ENCODE data around the gene ACTN1. TPM values are rescaled to one million over a fixed set of nuclear protein-coding genes. Genes with fewer than 3 reads are reported as not detected.

The ACTN1 gene
- total RNA-seq, 4 donors from 2014 or later, result 958 to 2,110 (median 1,439) TPM

DNA sequence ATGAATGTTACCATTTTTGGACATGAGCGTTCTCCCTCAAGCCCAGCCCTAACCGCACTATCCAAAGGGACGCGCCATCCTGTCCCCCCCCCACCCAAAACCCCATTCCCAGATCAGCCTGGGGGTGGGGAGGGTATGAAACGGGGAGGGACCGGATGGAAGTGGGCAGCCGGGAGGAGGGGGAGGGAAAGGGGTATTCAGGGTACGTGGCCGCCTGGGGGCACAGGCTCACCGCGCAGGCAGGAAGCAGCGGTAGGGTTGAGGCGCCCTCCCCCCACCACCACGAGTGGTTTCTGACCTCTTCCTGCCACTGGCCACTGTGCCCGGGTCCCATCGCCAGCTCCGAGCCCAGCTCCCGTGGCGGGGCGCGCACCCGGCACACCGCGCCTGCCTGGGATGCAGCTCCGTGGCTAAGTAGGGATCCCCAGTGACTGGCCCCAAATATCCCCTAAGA is 1.4 kb downstream of the ACTN1 start:
- intact Hi-C loops (cut with DNase I), result loop anchor here (2.0 to 10.0 kb wide), 4 partner anchors 35 to 115 kb away; no protein-coding TSS in a partner anchor
- Histone ChIP-seq H3K27ac (replicated peaks in 1 of 4) (peak overlapping the region; percentile 97 to 100 (median 98)), H3K4me3 (peak overlapping the region; percentile 71 to 79 (median 77)), H3K27me3 (no peaks in the 10 kb centered on the region), H3K4me1 (peaks cover 42 to 81% (median 78%) of the 10 kb centered on the region in 4 donors), H3K9me3 (no peaks in the 10 kb centered on the region), H3K36me3 (peaks cover 0 to 23% (median 21%) of the 10 kb centered on the region in 4 donors)
- peak; percentile 96 for DNase-seq (ENCODE audit: extremely low spot score)
- TF ChIP-seq CTCF (IDR thresholded peaks at IDR 0.05) (peak; percentile 17 to 35 (median 19)), POLR2AphosphoS5 (IDR thresholded peaks at IDR 0.05) (peak; percentile 80 to 96), EP300 (IDR thresholded peaks at IDR 0.05) (peak; percentile 60), POLR2A (IDR thresholded peaks at IDR 0.05; ENCODE audit: low read depth) (peak; percentile 63)
- WGBS, result 3% methylated on average over 9 of the region's 25 CpGs

DNA sequence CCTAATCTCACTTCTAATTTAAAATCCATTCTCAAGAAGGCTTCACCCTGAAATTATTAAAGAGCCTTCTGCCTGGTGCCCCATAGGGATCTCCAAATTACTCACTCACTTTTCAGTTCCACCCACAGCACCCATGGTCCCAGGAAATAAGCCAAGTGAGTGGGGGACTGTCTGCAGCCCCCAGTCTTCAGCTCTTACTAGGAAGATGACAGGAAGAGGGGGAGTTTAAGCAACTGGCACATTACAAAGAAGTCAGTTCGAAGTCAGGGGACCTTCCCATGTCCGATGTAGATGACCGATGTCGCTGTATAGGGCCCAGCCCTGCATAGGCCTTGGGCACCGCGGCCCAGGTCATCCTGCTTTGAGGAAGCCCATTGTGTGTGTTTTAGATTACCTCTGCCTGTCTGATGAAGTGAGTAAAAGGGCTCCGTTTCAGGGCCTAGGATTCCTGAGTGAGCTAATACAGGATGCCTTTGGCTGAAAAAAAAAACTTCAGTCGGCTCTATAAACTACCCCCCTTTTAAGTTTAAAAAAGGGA is 1.9 kb downstream of the ACTN1 start:
- H3K27ac ChIP-seq (replicated peaks in 1 of 4), result peak overlapping the region; percentile 97 to 100 (median 98)
- peak overlapping the region; percentile 71 to 79 (median 77) for H3K4me3 ChIP-seq
- H3K27me3 ChIP-seq, result no peaks in the 10 kb centered on the region
- H3K4me1 ChIP-seq, result peaks cover 42 to 81% (median 78%) of the 10 kb centered on the region in 4 donors
- intact Hi-C loops (cut with DNase I), result loop anchor here (5.0 to 10.0 kb wide), 3 partner anchors 35 to 115 kb away; no protein-coding TSS in a partner anchor
- TF ChIP-seq POLR2AphosphoS5 (IDR thresholded peaks at IDR 0.05), result peak in 1 of 2 donors; percentile 75
- TF ChIP-seq POLR2A (IDR thresholded peaks at IDR 0.05; ENCODE audit: low read depth), result no peak
- H3K9me3 ChIP-seq, result no peaks in the 10 kb centered on the region
- DNase-seq (ENCODE audit: extremely low spot score), result no peak
- peaks cover 0 to 28% (median 25%) of the 10 kb centered on the region in 4 donors for H3K36me3 ChIP-seq
- 9% methylated on average over 8 of the region's 8 CpGs for WGBS

DNA sequence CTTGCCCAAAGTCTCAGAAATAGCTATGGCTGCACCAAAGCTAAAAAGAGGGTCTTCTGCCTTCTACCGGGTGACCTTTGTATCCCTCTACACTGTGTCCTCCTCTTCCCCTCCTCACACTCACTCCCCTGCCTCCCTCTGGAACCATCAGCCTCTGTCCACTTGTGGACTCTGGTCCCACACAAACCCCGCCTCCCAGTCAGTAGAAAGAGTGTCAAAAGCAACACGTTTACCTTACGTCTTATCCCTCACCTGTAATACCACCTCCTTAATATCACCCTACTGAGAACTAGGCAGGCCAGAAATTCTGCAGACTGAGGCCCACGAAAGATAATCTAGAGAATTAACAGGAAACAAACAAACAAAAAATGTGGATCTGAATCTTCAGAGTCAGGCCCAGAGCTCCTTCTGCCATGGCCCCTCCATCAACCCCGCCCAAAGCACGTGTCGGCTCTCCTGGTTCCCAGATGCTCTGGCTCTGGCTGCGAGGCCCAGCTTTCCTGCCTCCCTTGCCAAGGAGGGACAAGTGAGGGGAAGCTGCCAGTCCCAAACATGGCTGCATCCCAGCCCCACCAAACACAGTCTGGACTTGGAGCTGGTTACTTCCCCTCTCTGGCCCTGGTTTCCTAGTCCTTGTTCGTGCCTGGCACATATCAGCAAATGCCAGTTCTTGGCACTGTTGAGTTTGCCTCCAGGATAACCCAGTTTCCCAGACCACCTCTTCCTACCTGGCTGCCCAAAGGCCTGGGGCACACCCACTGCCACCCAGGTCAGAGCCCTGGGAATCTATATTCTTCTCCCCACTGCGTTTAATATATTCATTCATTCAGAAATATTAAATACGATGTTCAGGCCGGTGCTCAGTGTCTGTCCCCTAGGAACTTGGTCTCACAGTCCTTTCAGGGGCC is 2.7 kb downstream of the ACTN1 start:
- Histone ChIP-seq H3K9me3 (no peaks in the 10 kb centered on the region), H3K27me3 (no peaks in the 10 kb centered on the region), H3K36me3 (peaks cover 0 to 35% (median 28%) of the 10 kb centered on the region in 4 donors), H3K4me1 (peaks cover 50 to 81% (median 78%) of the 10 kb centered on the region in 4 donors), H3K4me3 (peak overlapping the region; percentile 71 to 79 (median 77)), H3K27ac (replicated peaks in 1 of 4) (peak overlapping the region; percentile 97 to 100 (median 98))
- 41% methylated on average over 13 of the region's 13 CpGs for WGBS
- intact Hi-C loops (cut with DNase I), result loop anchor here (5.0 to 10.0 kb wide), 3 partner anchors 34 to 116 kb away; no protein-coding TSS in a partner anchor
- DNase-seq (ENCODE audit: extremely low spot score), result no peak
- TF ChIP-seq EP300 (IDR thresholded peaks at IDR 0.05), result no peak
- TF ChIP-seq POLR2AphosphoS5 (IDR thresholded peaks at IDR 0.05), result peak; percentile 74 to 85

DNA sequence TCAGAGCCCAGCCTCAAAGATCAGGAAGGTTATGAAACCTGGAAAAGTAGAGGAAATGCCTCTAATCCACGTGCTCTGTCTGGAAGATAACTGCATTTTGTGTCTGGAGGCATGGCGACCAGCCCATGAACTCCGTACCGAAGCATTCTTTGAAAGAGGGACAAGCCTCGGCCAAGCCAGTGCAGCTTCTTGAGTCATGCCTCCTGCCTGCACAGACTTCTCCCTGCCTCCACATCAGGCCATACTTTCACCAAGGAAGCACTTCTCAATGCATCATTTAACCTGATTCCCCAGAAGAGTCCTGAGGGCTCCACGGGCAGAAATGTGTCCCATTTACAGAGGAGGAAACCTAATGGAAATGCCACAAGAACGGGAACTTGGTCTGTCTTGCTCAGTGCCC is 3.4 kb downstream of the ACTN1 start:
- DNase-seq (ENCODE audit: extremely low spot score), result no peak
- TF ChIP-seq CTCF (IDR thresholded peaks at IDR 0.05), result no peak
- TF ChIP-seq POLR2AphosphoS5 (IDR thresholded peaks at IDR 0.05), result peak; percentile 68 to 80
- H3K4me3 ChIP-seq, result peak overlapping the region; percentile 71 to 79 (median 77)

DNA sequence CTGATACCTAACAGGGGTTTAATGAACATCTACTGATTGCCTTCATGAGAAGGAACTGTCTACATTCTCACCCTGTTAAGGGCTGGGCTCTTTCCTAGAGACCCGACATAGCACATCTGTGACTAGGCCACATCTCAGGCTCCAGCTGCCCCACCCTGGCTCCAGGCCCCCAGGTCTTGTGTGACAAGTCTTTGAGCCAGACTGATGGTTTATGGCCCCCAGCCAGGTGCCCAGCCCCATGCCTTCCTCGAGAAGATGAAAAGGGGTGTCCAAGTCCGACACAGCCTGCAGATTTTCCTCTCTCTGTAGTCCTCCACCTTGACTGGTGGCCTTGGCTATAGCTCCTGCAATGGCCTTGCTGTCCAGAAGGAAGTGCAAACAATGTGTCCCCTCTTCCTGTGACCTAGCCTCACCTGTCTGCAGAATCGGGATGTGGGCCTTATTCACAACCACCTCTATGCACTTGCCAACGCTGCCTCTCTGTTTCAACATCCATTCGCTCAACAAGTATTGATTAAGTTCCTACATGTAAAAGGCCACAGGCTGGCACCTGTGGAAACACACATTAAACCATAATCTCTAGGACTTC is 4.2 kb downstream of the ACTN1 start:
- Histone ChIP-seq H3K36me3 (peaks cover 0 to 39% (median 28%) of the 10 kb centered on the region in 4 donors), H3K9me3 (no peaks in the 10 kb centered on the region), H3K4me3 (peak overlapping the region; percentile 71 to 79 (median 77)), H3K27ac (replicated peaks in 1 of 4) (peak overlapping the region; percentile 97 to 100 (median 98)), H3K4me1 (peaks cover 59 to 82% (median 78%) of the 10 kb centered on the region in 4 donors), H3K27me3 (no peaks in the 10 kb centered on the region)
- intact Hi-C loops (cut with DNase I), result loop anchor here (5.0 to 10.0 kb wide), 3 partner anchors 33 to 117 kb away; no protein-coding TSS in a partner anchor
- DNase-seq (ENCODE audit: extremely low spot score), result no peak
- whole genome bisulfite sequencing, result 47% methylated on average over 6 of the region's 6 CpGs
- no peak for TF ChIP-seq EP300 (IDR thresholded peaks at IDR 0.05)
- peak in 1 of 2 donors; percentile 58 for TF ChIP-seq POLR2AphosphoS5 (IDR thresholded peaks at IDR 0.05)
- no peak for TF ChIP-seq POLR2A (IDR thresholded peaks at IDR 0.05; ENCODE audit: low read depth)

More for the DNA sequence above, 3.4 kb downstream of the ACTN1 start:
- Histone ChIP-seq H3K9me3 (no peaks in the 10 kb centered on the region), H3K27me3 (no peaks in the 10 kb centered on the region), H3K36me3 (peaks cover 0 to 39% (median 28%) of the 10 kb centered on the region in 4 donors), H3K27ac (replicated peaks in 1 of 4) (peak overlapping the region; percentile 97 to 100 (median 98)), H3K4me1 (peaks cover 54 to 82% (median 78%) of the 10 kb centered on the region in 4 donors)
- WGBS, result 71% methylated on average over 7 of the region's 7 CpGs
- intact Hi-C loops (cut with DNase I), result loop anchor here (5.0 to 10.0 kb wide), 3 partner anchors 33 to 117 kb away; no protein-coding TSS in a partner anchor

All from esophagus muscularis mucosa (tissue), 4 donors.